Sigmoid colon (tissue), 7 donors: ENCODE data around the gene A3GALT2. TPM values are rescaled to one million over a fixed set of nuclear protein-coding genes. Genes with fewer than 3 reads are reported as not detected.
A peak's percentile ranks its signal among the peaks of the same experiment; 100 is the strongest.
"Not testable (repeated sequence)": the region's sequence is repeated elsewhere in the genome, so short reads cannot be mapped to it uniquely, and the experiment has no call there.

Experiments used
- DNase-seq: peaks from one replicate; pipeline ENCODE4 v3.0.0-alpha.2; 2019
- H3K27ac ChIP-seq, 4 donors: fragments of 200-600 bp; sonication (generic); one replicate each; pipeline ENCODE4 v1.5.1; 2016 to 2019; ENCODE audit warnings: mild to moderate bottlenecking in 1 of 4
- H3K27me3 ChIP-seq, 3 donors: fragments of 200-600 bp; sonication (generic); one replicate each; pipeline ENCODE4 v1.5.1; 2019; ENCODE audit warnings: mild to moderate bottlenecking in 1 of 3
- H3K36me3 ChIP-seq, 4 donors: fragments of 200-600 bp; sonication (generic); one replicate each; pipeline ENCODE4 v1.5.1; 2016 to 2019
- H3K4me1 ChIP-seq, 4 donors: fragments of 200-600 bp; sonication (generic); one replicate each; pipeline ENCODE4 v1.5.1; 2017 to 2019
- H3K4me3 ChIP-seq, 4 donors: fragments of 200-600 bp; sonication (generic); one replicate each; pipeline ENCODE4 v1.5.1; 2017 to 2019; ENCODE audit warnings: mild to moderate bottlenecking in 2 of 4, moderate library complexity in 1 of 4
- H3K9me3 ChIP-seq, 4 donors: fragments of 200-600 bp in 3 of 4; sonication (generic) in 3 of 4; one replicate each; pipeline versions ENCODE4 v1.5.1 to v1.6.1; 2013 to 2019
- CTCF ChIP-seq, 4 experiments: fragments of 450-650 bp in 3 of 4; fragments of 200-600 bp in 1 of 4; IDR thresholded peaks; one replicate each; pipeline ENCODE4 v1.5.1; 2016 to 2019; ENCODE audit warnings: antibody characterized with exemption in 4 of 4, mild to moderate bottlenecking in 3 of 4, moderate library complexity in 2 of 4
- EP300 ChIP-seq, 4 donors: sonication (generic); formaldehyde crosslinking; IDR thresholded peaks; one replicate each; pipeline ENCODE4 v1.6.1; 2017; ENCODE audit warnings: antibody characterized with exemption in 4 of 4
- POLR2A ChIP-seq, 2 donors: fragments of 450-650 bp; IDR thresholded peaks; one replicate each; pipeline ENCODE4 v1.6.1; 2016; ENCODE audit warnings: antibody characterized with exemption in 2 of 2, mild to moderate bottlenecking in 2 of 2, moderate library complexity in 2 of 2
- POLR2AphosphoS5 ChIP-seq, 4 donors: sonication (generic); formaldehyde crosslinking; IDR thresholded peaks; one replicate each; pipeline ENCODE4 v1.6.1; 2017; ENCODE audit warnings: antibody characterized with exemption in 4 of 4
- WGBS, 2 donors: extraction: QIAGEN DNeasy Blood & Tissue Kit; methylation state at CpG; one replicate each; pipeline ENCODE4 v1.1.7; 2013; 5-methylcytosine and 5-hydroxymethylcytosine counted together
- intact Hi-C: fragments of 100-400 bp; cut with DNase I; formaldehyde crosslinking; loops from one replicate; pipeline ENCODE4 v1.15.1; 2023
- polyA plus RNA-seq, 3 donors: library from polyadenylated mRNA; stranded (reverse); fragments of 200-250 nt; gene quantifications; one replicate each; pipeline ENCODE4 v1.2.3, GENCODE V29; 2013
- total RNA-seq, 4 donors: library from RNA; depleted of rRNA; stranded (reverse); fragments of >200 nt; gene quantifications; one replicate each; pipeline ENCODE4 v1.1.0, GENCODE V29; 2016
- donor health status: healthy with polysubstance abuse.
- donor health status: Bipolar disorder and iron deficiency.
- donor health status: healthy.

Gene A3GALT2
- total and polyA plus RNA-seq, 7 donors = not detected

- WGBS, 2 donors = 86 to 91% methylated on average over 7 of the region's 7 CpGs
- no peak overlapping the region for H3K4me3 ChIP-seq
- DNase-seq = no peak
- H3K27ac ChIP-seq = no peak overlapping the region
- no peaks in the 10 kb centered on the region for H3K9me3 ChIP-seq
- peaks cover 0 to 5% (median 4%) of the 10 kb centered on the region in 4 donors for H3K4me1 ChIP-seq
- no peaks in the 10 kb centered on the region for H3K36me3 ChIP-seq
- H3K27me3 ChIP-seq = peaks cover 2 to 4% (median 3%) of the 10 kb centered on the region in 3 donors
- intact Hi-C loops = no loop called here
- TF ChIP-seq POLR2A (IDR thresholded peaks at IDR 0.05) (no peak), CTCF (IDR thresholded peaks at IDR 0.05) (no peak), EP300 (IDR thresholded peaks at IDR 0.05) (no peak), POLR2AphosphoS5 (IDR thresholded peaks at IDR 0.05) (no peak)
These were observed 9.0 kb downstream of the A3GALT2 start for GRCh38 chr1:33311706-33312412.

GRCh38 chr1:33310702-33311101 lies 10.2 kb downstream of the A3GALT2 start:
- Histone ChIP-seq H3K27ac (no peak overlapping the region), H3K4me3 (no peak overlapping the region), H3K27me3 (peaks cover 3 to 9% (median 6%) of the 10 kb centered on the region in 3 donors), H3K9me3 (no peaks in the 10 kb centered on the region), H3K36me3 (no peaks in the 10 kb centered on the region), H3K4me1 (peaks cover 0 to 13% (median 11%) of the 10 kb centered on the region in 4 donors)
- intact Hi-C loops = no loop called here
- TF ChIP-seq CTCF (IDR thresholded peaks at IDR 0.05) (no peak), POLR2A (IDR thresholded peaks at IDR 0.05) (no peak), EP300 (IDR thresholded peaks at IDR 0.05) (no peak), POLR2AphosphoS5 (IDR thresholded peaks at IDR 0.05) (no peak)
- 67 to 93% methylated on average over 8 of the region's 8 CpGs for WGBS, 2 donors
- no peak for DNase-seq

- H3K4me3 ChIP-seq, H3K27me3 ChIP-seq, H3K36me3 ChIP-seq, H3K27ac ChIP-seq, H3K9me3 ChIP-seq, DNase-seq, intact Hi-C loops: not testable (repeated sequence)
- WGBS, 2 donors = 93 to 94% methylated on average over 32 of the region's 32 CpGs
- H3K4me1 ChIP-seq = peaks cover 0 to 13% (median 11%) of the 10 kb centered on the region in 4 donors
These were observed 11.5 kb downstream of the A3GALT2 start for GRCh38 chr1:33309351-33309750.

- intact Hi-C loops = no loop called here
- H3K36me3 ChIP-seq = no peaks in the 10 kb centered on the region
- no peak for DNase-seq
- no peak overlapping the region for H3K27ac ChIP-seq
- H3K4me1 ChIP-seq = peaks cover 0 to 13% (median 11%) of the 10 kb centered on the region in 4 donors
- H3K9me3 ChIP-seq = no peaks in the 10 kb centered on the region
- no peak for TF ChIP-seq CTCF (IDR thresholded peaks at IDR 0.05)
- no peak for TF ChIP-seq POLR2AphosphoS5 (IDR thresholded peaks at IDR 0.05)
- TF ChIP-seq POLR2A (IDR thresholded peaks at IDR 0.05) = no peak
- TF ChIP-seq EP300 (IDR thresholded peaks at IDR 0.05) = no peak
- peaks cover 3 to 9% (median 6%) of the 10 kb centered on the region in 3 donors for H3K27me3 ChIP-seq
- 71 to 88% methylated on average over 5 of the region's 5 CpGs for WGBS, 2 donors
- peak overlapping the region in 1 of 4 donors; percentile 37 for H3K4me3 ChIP-seq
These were observed 13.4 kb downstream of the A3GALT2 start for GRCh38 chr1:33307494-33307864.

GRCh38 chr1:33306653-33307493 lies 14.0 kb downstream of the A3GALT2 start:
- 18 to 25% methylated on average over 113 of the region's 113 CpGs for WGBS, 2 donors
- intact Hi-C loops = no loop called here
- Histone ChIP-seq H3K4me3 (peak overlapping the region in 3 of 4 donors; percentile 30 to 49 (median 37)), H3K27ac (no peak overlapping the region), H3K9me3 (no peaks in the 10 kb centered on the region), H3K4me1 (peaks cover 0 to 13% (median 11%) of the 10 kb centered on the region in 4 donors), H3K36me3 (no peaks in the 10 kb centered on the region), H3K27me3 (peaks cover 3 to 9% (median 6%) of the 10 kb centered on the region in 3 donors)
- no peak for TF ChIP-seq CTCF (IDR thresholded peaks at IDR 0.05)
- TF ChIP-seq POLR2AphosphoS5 (IDR thresholded peaks at IDR 0.05) = peak in 1 of 4 donors; percentile 15
- DNase-seq = no peak
